Measurements from ENCODE around the gene SLC16A12. TPM values are rescaled to one million over a fixed set of nuclear protein-coding genes. Genes with fewer than 3 reads are reported as not detected.

The SLC16A12 gene
- total and polyA plus RNA-seq, 2 donors (not counting 3 experiments of a cell fraction or from before 2014, with no cell fraction given) = not detected

DNA sequence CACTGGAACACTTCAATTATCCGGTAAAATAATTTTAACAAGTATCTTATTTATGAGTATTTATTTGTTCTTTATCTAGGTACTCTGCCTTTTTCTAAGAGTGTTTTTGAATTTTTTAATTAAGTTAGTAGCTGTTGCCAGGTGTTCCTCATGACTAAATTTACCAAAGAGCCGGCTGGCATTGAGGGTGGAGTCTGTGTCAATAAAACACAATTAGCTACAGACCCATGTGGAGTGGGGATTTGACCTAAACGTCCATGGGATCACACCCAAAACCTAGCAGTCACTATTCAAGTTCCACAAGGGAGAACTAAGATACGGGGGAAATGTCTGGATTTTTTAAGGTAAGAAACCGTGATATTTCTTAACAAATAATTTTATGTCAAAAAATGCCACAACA, 9.8 kb downstream of the SLC16A12 start:
- Histone ChIP-seq H2AFZ (ENCODE audit: low read depth, low read length) (no peak overlapping the region), H3K36me3 (ENCODE audit: control insufficient read depth in 2 of 2, extremely low read depth in 1 of 2, insufficient read depth in 2 of 2, low read length in 2 of 2) (no peaks in the 10 kb centered on the region), H3K27ac (ENCODE audit: insufficient read depth, low read depth, low read length) (no peak overlapping the region), H3K4me1 (ENCODE audit: control insufficient read depth, extremely low read depth, insufficient read depth, low read length) (no peaks in the 10 kb centered on the region), H3K9ac (replicated peaks; ENCODE audit: extremely low read depth, insufficient read depth, low read length) (no peak overlapping the region), H3K79me2 (ENCODE audit: control insufficient read depth, insufficient read depth, low read length) (no peaks in the 10 kb centered on the region), H3K4me3 (replicated peaks in 1 of 3; ENCODE audit: insufficient read depth in 1 of 3, low read depth in 1 of 3, low read length in 3 of 3) (no peak overlapping the region), H3K4me2 (ENCODE audit: insufficient read depth, low read length) (no peak overlapping the region), H4K20me1 (replicated peaks; ENCODE audit: control insufficient read depth, extremely low read depth, insufficient read depth, low read length) (no peaks in the 10 kb centered on the region), H3K27me3 (ENCODE audit: control insufficient read depth in 2 of 2, insufficient read depth in 2 of 2, low read length in 2 of 2) (no peaks in the 10 kb centered on the region), H3K9me1 (replicated peaks; ENCODE audit: control insufficient read depth, extremely low read depth, insufficient read depth, low read length) (no peaks in the 10 kb centered on the region), H3K9me3 (replicated peaks; ENCODE audit: control insufficient read depth, insufficient read depth, low read length) (no peaks in the 10 kb centered on the region)
- no TSS peak for BruUV-seq (replicated peaks)
- dilution Hi-C loops (cut with MboI; ENCODE audit: extremely low pct_ligation_motif_present, low sequenced_read_pairs) = no loop called here
- ChIA-PET POLR2A (no interaction called here), CTCF (interaction anchor here (1.7 kb wide), 1 partner anchor 9 kb away, joined by 3 read pairs; no protein-coding TSS in a partner anchor)
- intact Hi-C loops (cut with micrococcal nuclease) = no loop called here
- DNase-seq (ENCODE audit: low read depth, low spot score) (no peak), FAIRE-seq (no peak)
- TF ChIP-seq JUN (IDR thresholded peaks at IDR 0.05; ENCODE audit: borderline replicate concordance, insufficient read depth, insufficient read length, low read depth) (no peak), CTCF (IDR thresholded peaks at IDR 0.05; ENCODE audit: extremely low read depth in 1 of 2, insufficient read depth in 1 of 2, low read depth in 1 of 2, low read length in 2 of 2) (no peak), POLR2AphosphoS5 (IDR thresholded peaks at IDR 0.05; ENCODE audit: insufficient read depth, low read depth, low read length) (no peak), FOS (IDR thresholded peaks at IDR 0.05; ENCODE audit: borderline replicate concordance, insufficient read depth, low read length) (no peak), POLR2A (IDR thresholded peaks at IDR 0.05; ENCODE audit: low read depth, low read length) (no peak), GATA2 (IDR thresholded peaks at IDR 0.05; ENCODE audit: insufficient read depth, insufficient read length, low read depth, low read length) (no peak), EZH2 (IDR thresholded peaks at IDR 0.05; ENCODE audit: borderline replicate concordance, low read depth, low read length, severe bottlenecking) (no peak), MYC (IDR thresholded peaks at IDR 0.05; ENCODE audit: low read depth, low read length) (no peak)
- TF ChIP-seq, protein P1, sequence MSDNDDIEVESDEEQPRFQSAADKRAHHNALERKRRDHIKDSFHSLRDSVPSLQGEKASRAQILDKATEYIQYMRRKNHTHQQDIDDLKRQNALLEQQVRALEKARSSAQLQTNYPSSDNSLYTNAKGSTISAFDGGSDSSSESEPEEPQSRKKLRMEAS (IDR thresholded peaks at IDR 0.05; ENCODE audit: insufficient read depth, insufficient read length) = no peak

Data from endothelial cell of umbilical vein (primary cell).